ENCODE measurements around the gene ATP6V0B. TPM values are rescaled to one million over a fixed set of nuclear protein-coding genes. Genes with fewer than 3 reads are reported as not detected.

ATP6V0B gene
- total RNA-seq, 1 donor from 2014 or later = 115 TPM

GRCh38 chr1:44027320-44027719, 52.6 kb downstream of the ATP6V0B start:
- no peaks in the 10 kb centered on the region for H3K9me3 ChIP-seq
- no peak overlapping the region for H3K27ac ChIP-seq
- DNase-seq (ENCODE audit: low spot score in 2 of 2) = no peak
- peaks cover 0 to 10% of the 10 kb centered on the region in 2 donors for H3K4me1 ChIP-seq
- no peaks in the 10 kb centered on the region for H3K27me3 ChIP-seq
- no peak overlapping the region for H3K4me3 ChIP-seq
- intact Hi-C loops (cut with DNase I) = no loop called here
- no peaks in the 10 kb centered on the region for H3K36me3 ChIP-seq
- no peak for TF ChIP-seq CTCF (IDR thresholded peaks at IDR 0.05)

Other genes with a start within 250 kb of the ATP6V0B start
- gene ARTN, start 41.2 kb upstream of the ATP6V0B start, total RNA-seq = not detected
- gene IPO13, start 28.0 kb upstream of the ATP6V0B start, total RNA-seq = 6.2 TPM
- 69.3 TPM for gene DPH2, start 5.0 kb upstream of the ATP6V0B start, total RNA-seq
- 93.2 TPM for gene B4GALT2, start 4.2 kb downstream of the ATP6V0B start, total RNA-seq
- gene CCDC24, start 16.6 kb downstream of the ATP6V0B start, total RNA-seq = 4.8 TPM
- 4.7 TPM for gene SLC6A9, start 56.5 kb downstream of the ATP6V0B start, total RNA-seq
- gene KLF17, start 143.9 kb downstream of the ATP6V0B start, total RNA-seq = not detected
- gene KLF18, start 166.7 kb downstream of the ATP6V0B start, total RNA-seq = not detected
- 42.7 TPM for gene DMAP1, start 238.5 kb downstream of the ATP6V0B start, total RNA-seq